Left renal pelvis (tissue), 4 donors: ENCODE data around the gene SCARF1. TPM values are rescaled to one million over a fixed set of nuclear protein-coding genes. Genes with fewer than 3 reads are reported as not detected.
"Not testable (repeated sequence)": the region's sequence is repeated elsewhere in the genome, so short reads cannot be mapped to it uniquely, and the experiment has no call there.

ENCODE experiments used
- DNase-seq, 4 donors: peaks; one replicate each; pipeline ENCODE4 v3.0.0-alpha.2; 2013; ENCODE audit warnings: low read depth in 4 of 4, low spot score in 3 of 4
- polyA plus RNA-seq, 4 donors: library from polyadenylated mRNA; unstranded; fragments of 120-200 nt; gene quantifications; one replicate each; pipeline ENCODE4 v1.2.1, GENCODE V29; 2013; ENCODE audit not compliant: insufficient read length in 4 of 4

The SCARF1 gene
- 1 to 10 TPM; 4.7 to 9.5 (median 5.9) TPM for polyA plus RNA-seq

GRCh38 chr17:1645207-1646171, at the start of gene SCARF1:
Gene SCARF1 (minus strand): TSS chr17:1645732. CDS start chr17:1645697, 35 bp downstream.
- no peak for DNase-seq

GRCh38 chr17:1693339-1693738, 47.8 kb upstream of the SCARF1 start:
- DNase-seq = no peak

GRCh38 chr17:1690544-1691221, 45.2 kb upstream of the SCARF1 start:
- DNase-seq = no peak

- not testable (repeated sequence) for DNase-seq
Measured at GRCh38 chr17:1688405-1688804, 42.9 kb upstream of the SCARF1 start.

GRCh38 chr17:1686086-1686485, 40.6 kb upstream of the SCARF1 start:
- DNase-seq = no peak

GRCh38 chr17:1684378-1685189, 39.1 kb upstream of the SCARF1 start, which contains the start of gene PRPF8:
Gene PRPF8 (minus strand): TSS chr17:1684867. CDS start chr17:1684571, 296 bp downstream.
- DNase-seq = peak; percentile 94 to 97 (median 96)

GRCh38 chr17:1683459-1683858, 37.9 kb upstream of the SCARF1 start:
- DNase-seq = no peak

- no peak for DNase-seq
Measured at GRCh38 chr17:1676401-1676800, 30.9 kb upstream of the SCARF1 start.

- DNase-seq = no peak
Measured at GRCh38 chr17:1673041-1673785, 27.7 kb upstream of the SCARF1 start.

GRCh38 chr17:1663934-1664333, 18.4 kb upstream of the SCARF1 start:
- not testable (repeated sequence) for DNase-seq

- DNase-seq = no peak
Measured at GRCh38 chr17:1661045-1661444, 15.5 kb upstream of the SCARF1 start.

- DNase-seq = no peak
Measured at GRCh38 chr17:1658100-1658499, 12.6 kb upstream of the SCARF1 start.

GRCh38 chr17:1653735-1654134, 8.2 kb upstream of the SCARF1 start:
- no peak for DNase-seq

- not testable (repeated sequence) for DNase-seq
Measured at GRCh38 chr17:1652794-1653193, 7.3 kb upstream of the SCARF1 start.

GRCh38 chr17:1651559-1651844, 6.0 kb upstream of the SCARF1 start:
- DNase-seq = no peak

- DNase-seq = no peak
Measured at GRCh38 chr17:1650731-1651558, 5.4 kb upstream of the SCARF1 start.

- DNase-seq = no peak
Measured at GRCh38 chr17:1649844-1650501, 4.4 kb upstream of the SCARF1 start, which contains the start of gene RILP. Gene RILP (minus strand): TSS chr17:1649866. CDS start chr17:1649804, 62 bp downstream.

GRCh38 chr17:1648963-1649843, 3.7 kb upstream of the SCARF1 start:
- DNase-seq = peak; percentile 89 to 92 (median 90)
